HCT116 (cell line): Measurements from ENCODE around the gene NAA60. TPM values are rescaled to one million over a fixed set of nuclear protein-coding genes. Genes with fewer than 3 reads are reported as not detected.

Experiments used
- ATAC-seq: fragments of 200-7000 bp; cut with Tn5 transposase; 2 replicates; pipeline ENCODE4 v1.9.1; 2020; ENCODE audit warnings: mild to moderate bottlenecking, moderate library complexity
- BruUV-seq: library from RNA; stranded (reverse); fragments of 400-500 nt; replicated peaks from 2 replicates; lab custom pipeline; 2021; lab: Mats Ljungman, UMichigan
- CTCF ChIA-PET: fragments of 300-600 bp; sonication (Branson Sonifier 250); formaldehyde crosslinking; loops from one replicate; lab custom pipeline; 2021; ENCODE audit warnings: antibody characterized with exemption; lab: Charles Lee
- POLR2A ChIA-PET: fragments of 300-600, 350-600 bp; sonication (Branson Sonifier 250); formaldehyde crosslinking; loops from one replicate; lab custom pipeline; 2021; ENCODE audit warnings: antibody characterized with exemption; lab: Charles Lee
- RAD21 ChIA-PET, 2 experiments: fragments of 300-600 bp; sonication (Branson Sonifier 250); formaldehyde crosslinking; loops; one replicate each; lab custom pipeline; 2023; ENCODE audit warnings: low total read pairs in 2 of 2; ENCODE audit not compliant: uncharacterized antibody in 2 of 2, unreplicated experiment in 2 of 2, low non-redundant PET in 1 of 2; lab: Charles Lee
- DNase-seq: peaks from one replicate; pipeline ENCODE4 v3.0.0-alpha.2; 2010; ENCODE audit warnings: low read depth, low spot score
- H2AFZ ChIP-seq: fragments of 200-600 bp; shearing (Covaris generic), sonication (generic); 2 replicates; pipeline ENCODE4 v1.6.1; 2017; ENCODE audit warnings: low read depth, mixed run types, mixed read lengths, antibody characterized with exemption, low read length; ENCODE audit not compliant: poor library complexity, severe bottlenecking
- H3K27ac ChIP-seq: 2 replicates; pipeline ENCODE4 v1.5.1; 2012; ENCODE audit warnings: low read depth, low read length
- H3K27me3 ChIP-seq: fragments of 200-600 bp; sonication (generic); 2 replicates; pipeline ENCODE4 v1.6.1; 2016; ENCODE audit warnings: mixed run types, low read length, mixed read lengths; ENCODE audit not compliant: insufficient read depth
- H3K36me3 ChIP-seq, 2 experiments: fragments of 200-500 bp in 1 of 2; fragments of 200-600 bp in 1 of 2; sonication (Bioruptor generic) in 1 of 2; sonication (generic) in 1 of 2; 2 replicates each; pipeline versions ENCODE4 v1.5.1 to v1.6.1; 2014 to 2016; ENCODE audit warnings: low read length in 2 of 2, inconsistent platforms in 1 of 2, mixed read lengths in 1 of 2, mixed run types in 1 of 2; ENCODE audit not compliant: insufficient read depth in 2 of 2, control insufficient read depth in 1 of 2
- H3K4me1 ChIP-seq, 2 experiments: fragments of 200-600 bp in 1 of 2; sonication (generic) in 1 of 2; 2 replicates each; pipeline versions ENCODE4 v1.5.1 to v1.6.1; 2012 to 2017; ENCODE audit warnings: low read length in 2 of 2, inconsistent platforms in 1 of 2, mild to moderate bottlenecking in 1 of 2, mixed read lengths in 1 of 2, mixed run types in 1 of 2, moderate library complexity in 1 of 2; ENCODE audit not compliant: insufficient read depth in 2 of 2, control insufficient read depth in 1 of 2
- H3K4me2 ChIP-seq: fragments of 200-600 bp; sonication (generic); 2 replicates; pipeline ENCODE4 v1.6.1; 2017; ENCODE audit warnings: mixed run types, low read length, mixed read lengths
- H3K4me3 ChIP-seq, 2 experiments: fragments of 200-600 bp in 1 of 2; sonication (generic) in 1 of 2; replicated peaks in 1 of 2; 2 replicates each; pipeline ENCODE4 v1.5.1; 2011 to 2016; ENCODE audit warnings: low read length in 2 of 2, control low read depth in 1 of 2, low read depth in 1 of 2, mild to moderate bottlenecking in 1 of 2, mixed read lengths in 1 of 2, mixed run types in 1 of 2
- H3K79me2 ChIP-seq: fragments of 200-600 bp; sonication (generic); 2 replicates; pipeline ENCODE4 v1.6.1; 2017; ENCODE audit warnings: mild to moderate bottlenecking, mixed run types, low read length, moderate library complexity, mixed read lengths; ENCODE audit not compliant: insufficient read depth
- H3K9ac ChIP-seq: fragments of 200-600 bp; sonication (generic); 2 replicates; pipeline ENCODE4 v1.6.1; 2016; ENCODE audit warnings: low read length, mixed read lengths
- H3K9me2 ChIP-seq: fragments of 200-600 bp; sonication (generic), shearing (Covaris generic); 2 replicates; pipeline ENCODE4 v1.6.1; 2017; ENCODE audit warnings: mixed run types, mild to moderate bottlenecking, moderate library complexity; ENCODE audit not compliant: insufficient read depth
- H3K9me3 ChIP-seq, 2 experiments: fragments of 200-500 bp in 1 of 2; fragments of 200-600 bp in 1 of 2; sonication (Bioruptor generic) in 1 of 2; sonication (generic) in 1 of 2; 2 replicates each; pipeline ENCODE4 v1.6.1; 2014 to 2017; ENCODE audit warnings: low read length in 2 of 2, mixed read lengths in 2 of 2, inconsistent platforms in 1 of 2, low read depth in 1 of 2, mild to moderate bottlenecking in 1 of 2, mixed run types in 1 of 2, moderate library complexity in 1 of 2; ENCODE audit not compliant: control insufficient read depth in 1 of 2, insufficient read depth in 1 of 2
- H4K20me1 ChIP-seq: fragments of 200-600 bp; sonication (generic), shearing (Covaris generic); 2 replicates; pipeline ENCODE4 v1.6.1; 2017; ENCODE audit warnings: mixed run types, mild to moderate bottlenecking, moderate library complexity; ENCODE audit not compliant: insufficient read depth
- ATF3 ChIP-seq: IDR thresholded peaks from 2 replicates; pipeline ENCODE4 v1.6.1; 2012
- CBX3 ChIP-seq: IDR thresholded peaks from 2 replicates; pipeline ENCODE4 v1.6.1; 2012; ENCODE audit warnings: low read depth
- CTCF ChIP-seq, 3 experiments: fragments of 200-600 bp in 1 of 3; sonication (generic) in 1 of 3; IDR thresholded peaks in 2 of 3; conservative IDR thresholded peaks in 1 of 3; 2 replicates each; pipeline ENCODE4 v1.5.1; 2012 to 2017; ENCODE audit warnings: low read depth in 2 of 3, low read length in 2 of 3, antibody characterized with exemption in 1 of 3, borderline replicate concordance in 1 of 3, control low read depth in 1 of 3, mild to moderate bottlenecking in 1 of 3, mixed read lengths in 1 of 3, mixed run types in 1 of 3, moderate library complexity in 1 of 3; ENCODE audit not compliant: insufficient read depth in 1 of 3
- ELF1 ChIP-seq: IDR thresholded peaks from 2 replicates; pipeline ENCODE4 v1.6.1; 2012; ENCODE audit warnings: low read depth, borderline replicate concordance
- EZH2 ChIP-seq: fragments of 200-600 bp; sonication (generic); IDR thresholded peaks from 2 replicates; pipeline ENCODE4 v1.6.1; 2017; ENCODE audit warnings: antibody characterized with exemption, mixed run types
- EZH2phosphoT487 ChIP-seq: fragments of 200-600 bp; IDR thresholded peaks from 2 replicates; pipeline ENCODE4 v1.6.1; 2018; ENCODE audit warnings: antibody characterized with exemption, borderline replicate concordance
- FOSL1 ChIP-seq: IDR thresholded peaks from 2 replicates; pipeline ENCODE4 v1.6.1; 2012; ENCODE audit warnings: low read depth
- JUND ChIP-seq: IDR thresholded peaks from 2 replicates; pipeline ENCODE4 v1.6.1; 2012
- MAX ChIP-seq: IDR thresholded peaks from 2 replicates; pipeline ENCODE4 v1.6.1; 2012
- POLR2A ChIP-seq: IDR thresholded peaks from 2 replicates; pipeline ENCODE4 v1.7.0; 2011; ENCODE audit warnings: borderline replicate concordance; ENCODE audit not compliant: insufficient read depth, insufficient read length; ENCODE audit errors: extremely low read depth
- POLR2AphosphoS5 ChIP-seq: IDR thresholded peaks from 2 replicates; pipeline ENCODE4 v1.6.1; 2011; ENCODE audit warnings: mild to moderate bottlenecking, low read depth, low read length, moderate library complexity
- REST ChIP-seq: IDR thresholded peaks from 2 replicates; pipeline ENCODE4 v1.6.1; 2012; ENCODE audit warnings: low read depth
- SP1 ChIP-seq: IDR thresholded peaks from 2 replicates; pipeline ENCODE4 v1.6.1; 2012; ENCODE audit warnings: low read depth
- SRF ChIP-seq: IDR thresholded peaks from 2 replicates; pipeline ENCODE4 v1.6.1; 2012; ENCODE audit warnings: low read depth
- TCF7L2 ChIP-seq: IDR thresholded peaks from 2 replicates; pipeline ENCODE4 v1.7.0; 2011; ENCODE audit warnings: borderline replicate concordance, inconsistent platforms; ENCODE audit not compliant: insufficient read depth, insufficient read length; ENCODE audit errors: extremely low read depth
- YY1 ChIP-seq: IDR thresholded peaks from 2 replicates; pipeline ENCODE4 v1.6.1; 2011; ENCODE audit warnings: low read length, low read depth, moderate library complexity, mild to moderate bottlenecking; ENCODE audit not compliant: insufficient replicate concordance; ENCODE audit errors: extremely low read depth
- ZBTB33 ChIP-seq: IDR thresholded peaks from 2 replicates; pipeline ENCODE4 v1.6.1; 2011; ENCODE audit warnings: mild to moderate bottlenecking, low read length, moderate library complexity; ENCODE audit not compliant: insufficient replicate concordance; ENCODE audit errors: extremely low read depth
- ZFX ChIP-seq: fragments of 450-650 bp; IDR thresholded peaks from 2 replicates; pipeline ENCODE4 v1.6.1; 2017
- intact Hi-C: fragments of 100-400 bp; cut with micrococcal nuclease; formaldehyde crosslinking; loops from 2 replicates; pipeline ENCODE4 v1.10.0; 2022
- total RNA-seq: library from RNA; stranded (reverse); gene quantifications from one replicate; pipeline ENCODE4 v1.2.1, GENCODE V29; 2021; ENCODE audit not compliant: unreplicated experiment

The NAA60 gene
- total RNA-seq, 1 experiment from 2014 or later, result 32.2 TPM

GRCh38 chr16:3439637-3440036 is 3.8 kb upstream of the NAA60 start:
- no peaks in the 10 kb centered on the region for H4K20me1 ChIP-seq
- RAD21 ChIA-PET, result no interaction called here
- H2AFZ ChIP-seq, result no peak overlapping the region
- no peaks in the 10 kb centered on the region for H3K9me2 ChIP-seq
- DNase-seq, result no peak
- ATAC-seq, result no peak
- no peak overlapping the region for H3K4me2 ChIP-seq
- no peak overlapping the region for H3K27ac ChIP-seq
- H3K27me3 ChIP-seq, result no peaks in the 10 kb centered on the region
- POLR2A ChIA-PET, result no interaction called here
- H3K9me3 ChIP-seq, result 0 out of 4 replicates have a peak, but pooled peaks cover 0 to 4% of the 10 kb centered on the region in 2 experiments
- TF ChIP-seq FOSL1, result no peak
- TF ChIP-seq CTCF (IDR thresholded peaks at IDR 0.05 in 2 of 3, conservative IDR thresholded peaks at IDR 0.05 in 1 of 3; ENCODE audit: borderline replicate concordance in 1 of 3, insufficient read depth in 1 of 3, low read depth in 2 of 3, low read length in 2 of 3), result no peak
- no peak for TF ChIP-seq EZH2
- TF ChIP-seq ZFX, result no peak
- TF ChIP-seq POLR2AphosphoS5, result no peak
- TF ChIP-seq ATF3, result no peak
- TF ChIP-seq ZBTB33, result no peak
- no peak for TF ChIP-seq SRF
- TF ChIP-seq MAX, result no peak
- TF ChIP-seq REST, result no peak
- no peak for TF ChIP-seq EZH2phosphoT487
- no peak for TF ChIP-seq CBX3
- TF ChIP-seq POLR2A, result no peak
- TF ChIP-seq YY1, result no peak
- TF ChIP-seq SP1, result no peak
- no peak for TF ChIP-seq TCF7L2
- TF ChIP-seq ELF1, result no peak
- TF ChIP-seq JUND, result no peak
- H3K9ac ChIP-seq, result no peak overlapping the region
- no TSS peak for BruUV-seq
- CTCF ChIA-PET, result no interaction called here
- peaks cover 38% of the 10 kb centered on the region for H3K79me2 ChIP-seq
- no peak overlapping the region for H3K4me3 ChIP-seq
- peaks cover 0 to 9% of the 10 kb centered on the region in 2 experiments; a peak in 1 of 4 replicates for H3K4me1 ChIP-seq
- intact Hi-C loops, result loop anchor here (10.0 kb wide), 1 partner anchor 175 kb away; no protein-coding TSS in a partner anchor
- peaks cover 4 to 14% of the 10 kb centered on the region in 2 experiments; a peak in 3 of 4 replicates for H3K36me3 ChIP-seq
